GM21360 (cell line): ENCODE data around the gene DUSP18.
"Not testable (repeated sequence)": the region's sequence is repeated elsewhere in the genome, so short reads cannot be mapped to it uniquely, and the experiment has no call there.

Experiments used
- ATAC-seq: cut with Tn5 transposase; IDR thresholded peaks from one replicate; pipeline ENCODE4 v1.9.1; 2021; ENCODE audit warnings: mild to moderate bottlenecking, moderate library complexity; ENCODE audit not compliant: unreplicated experiment

DUSP18 gene

GRCh38 chr22:30679895-30680690 is 12.4 kb upstream of the DUSP18 start:
- ATAC-seq, result not testable (repeated sequence)

- ATAC-seq, result not testable (repeated sequence)
Measured at GRCh38 chr22:30676565-30676964, 8.9 kb upstream of the DUSP18 start.

GRCh38 chr22:30675436-30675835 is 7.8 kb upstream of the DUSP18 start:
- no peak for ATAC-seq

GRCh38 chr22:30674482-30674881 is 6.8 kb upstream of the DUSP18 start:
- no peak for ATAC-seq

GRCh38 chr22:30673136-30673535 is 5.5 kb upstream of the DUSP18 start:
- no peak for ATAC-seq

- ATAC-seq, result no peak
Measured at GRCh38 chr22:30671071-30671470, 3.4 kb upstream of the DUSP18 start.

GRCh38 chr22:30668386-30668710 is 673 bp upstream of the DUSP18 start:
- ATAC-seq, result no peak

GRCh38 chr22:30667107-30667493 is 575 bp downstream of the DUSP18 start:
- no peak for ATAC-seq

GRCh38 chr22:30665786-30666185 is 1.9 kb downstream of the DUSP18 start:
- ATAC-seq, result no peak

GRCh38 chr22:30665266-30665665 is 2.4 kb downstream of the DUSP18 start:
- ATAC-seq, result no peak

- ATAC-seq, result no peak
Measured at GRCh38 chr22:30664798-30665197, 2.9 kb downstream of the DUSP18 start.

- ATAC-seq, result no peak
Measured at GRCh38 chr22:30662040-30662439, 5.6 kb downstream of the DUSP18 start.

GRCh38 chr22:30655532-30655931 is 12.1 kb downstream of the DUSP18 start:
- ATAC-seq, result no peak

- no peak for ATAC-seq
Measured at GRCh38 chr22:30654361-30654760, 13.3 kb downstream of the DUSP18 start.

- no peak for ATAC-seq
Measured at GRCh38 chr22:30652852-30653251, 14.8 kb downstream of the DUSP18 start.

- ATAC-seq, result no peak
Measured at GRCh38 chr22:30650508-30651116, 17.1 kb downstream of the DUSP18 start.

- ATAC-seq, result no peak
Measured at GRCh38 chr22:30649430-30650007, 18.2 kb downstream of the DUSP18 start.

- no peak for ATAC-seq
Measured at GRCh38 chr22:30648825-30649224, 18.9 kb downstream of the DUSP18 start.

GRCh38 chr22:30647536-30647935 is 20.1 kb downstream of the DUSP18 start:
- ATAC-seq, result no peak

- no peak for ATAC-seq
Measured at GRCh38 chr22:30646518-30647160, 21.0 kb downstream of the DUSP18 start.

GRCh38 chr22:30643055-30643875 is 24.4 kb downstream of the DUSP18 start:
- ATAC-seq, result no peak
